ENCODE measurements around the gene OIT3.

OIT3 gene

DNA sequence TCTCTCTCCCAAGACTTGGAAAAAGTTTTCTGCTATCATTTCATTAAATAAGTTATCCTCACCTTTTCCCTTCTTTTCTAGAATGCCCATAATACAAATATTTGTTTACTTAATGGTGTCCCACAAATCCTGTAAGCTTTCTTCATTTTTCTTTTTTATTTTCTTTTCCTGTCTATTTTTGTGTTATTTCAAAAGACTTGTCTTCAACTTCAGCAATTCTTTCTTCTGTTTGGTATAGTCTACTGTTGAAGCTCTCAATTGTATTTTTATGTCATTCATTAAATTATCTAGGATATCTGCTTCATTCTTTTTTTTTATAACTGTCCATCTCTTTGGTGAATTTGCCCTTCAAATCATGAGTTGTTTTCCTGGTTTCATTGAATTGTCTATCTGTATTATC, 86.2 kb downstream of the OIT3 start:
- no peak for DNase-seq (ENCODE audit: low spot score)
- in situ Hi-C loops (cut with MboI; ENCODE audit: low pct_unique_long_range_greater_than_20kb, low sequenced_read_pairs, unreplicated experiment) = no loop called here
- TF ChIP-seq, protein P1, sequence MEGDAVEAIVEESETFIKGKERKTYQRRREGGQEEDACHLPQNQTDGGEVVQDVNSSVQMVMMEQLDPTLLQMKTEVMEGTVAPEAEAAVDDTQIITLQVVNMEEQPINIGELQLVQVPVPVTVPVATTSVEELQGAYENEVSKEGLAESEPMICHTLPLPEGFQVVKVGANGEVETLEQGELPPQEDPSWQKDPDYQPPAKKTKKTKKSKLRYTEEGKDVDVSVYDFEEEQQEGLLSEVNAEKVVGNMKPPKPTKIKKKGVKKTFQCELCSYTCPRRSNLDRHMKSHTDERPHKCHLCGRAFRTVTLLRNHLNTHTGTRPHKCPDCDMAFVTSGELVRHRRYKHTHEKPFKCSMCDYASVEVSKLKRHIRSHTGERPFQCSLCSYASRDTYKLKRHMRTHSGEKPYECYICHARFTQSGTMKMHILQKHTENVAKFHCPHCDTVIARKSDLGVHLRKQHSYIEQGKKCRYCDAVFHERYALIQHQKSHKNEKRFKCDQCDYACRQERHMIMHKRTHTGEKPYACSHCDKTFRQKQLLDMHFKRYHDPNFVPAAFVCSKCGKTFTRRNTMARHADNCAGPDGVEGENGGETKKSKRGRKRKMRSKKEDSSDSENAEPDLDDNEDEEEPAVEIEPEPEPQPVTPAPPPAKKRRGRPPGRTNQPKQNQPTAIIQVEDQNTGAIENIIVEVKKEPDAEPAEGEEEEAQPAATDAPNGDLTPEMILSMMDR (IDR thresholded peaks at IDR 0.05; ENCODE audit: extremely low read depth, insufficient read depth, missing control alignments) = no peak

DNA sequence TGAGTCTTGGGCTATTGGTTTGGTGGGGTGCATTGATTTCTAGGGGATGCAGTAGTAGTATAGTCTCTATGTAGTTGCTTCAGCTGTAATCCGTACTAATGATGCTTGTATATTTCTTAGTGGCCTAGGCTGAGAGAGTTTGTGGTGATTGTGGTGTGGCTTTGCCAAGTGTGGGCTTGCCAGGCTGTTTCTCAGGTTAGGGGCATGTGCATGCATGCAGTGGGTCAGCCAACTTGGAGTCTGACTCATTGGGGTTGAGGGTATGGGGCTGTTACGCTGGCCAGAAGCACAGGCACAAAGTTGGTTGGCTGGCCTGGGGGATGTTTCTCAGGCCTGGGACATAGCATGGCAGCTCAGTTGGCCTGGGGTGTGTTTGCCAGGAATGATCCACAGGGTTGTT, 86.8 kb downstream of the OIT3 start:
- DNase-seq (ENCODE audit: low spot score) = no peak

DNA sequence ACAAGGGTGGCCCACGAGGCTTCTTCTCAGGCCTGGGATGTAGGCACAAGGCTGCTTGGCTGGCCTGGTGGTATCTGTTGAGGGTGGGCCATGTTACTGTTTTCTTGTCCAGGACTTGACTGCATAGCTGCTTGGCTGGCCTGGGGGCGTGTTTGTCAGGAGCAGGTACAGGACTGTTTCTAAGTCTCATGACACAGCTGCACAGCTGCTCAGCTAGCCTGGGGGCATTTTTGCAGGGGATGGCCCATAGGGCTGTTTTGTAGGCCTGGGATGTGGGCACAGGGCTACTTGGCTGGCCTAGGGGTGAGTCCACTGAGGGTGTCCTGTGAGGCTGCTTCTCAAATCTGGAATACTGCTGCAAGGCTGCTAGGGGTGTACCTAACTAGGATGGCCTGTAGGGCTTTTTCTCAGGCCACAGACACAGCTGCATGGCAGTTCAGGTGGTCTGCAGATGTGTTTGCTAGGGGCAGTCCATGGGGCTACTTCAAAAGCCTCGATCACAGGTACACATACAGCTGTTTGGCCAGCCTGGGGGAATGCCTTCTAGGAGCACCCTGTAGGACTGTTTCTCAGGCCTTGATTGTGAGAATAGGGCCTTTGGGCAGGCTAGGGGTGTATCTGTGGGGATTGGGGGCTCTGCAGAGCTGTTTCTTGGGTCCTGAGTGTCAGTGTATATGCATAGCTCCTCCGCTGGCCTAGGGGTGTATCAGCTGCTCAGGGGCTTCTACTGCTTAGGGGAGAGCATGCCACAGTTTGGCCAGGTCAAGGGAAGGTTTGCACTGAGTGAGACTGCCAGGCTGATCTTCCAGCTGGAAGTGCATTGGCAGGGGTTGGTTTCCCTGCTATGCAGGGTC, 87.7 kb downstream of the OIT3 start:
- no peak for DNase-seq (ENCODE audit: low spot score)
- TF ChIP-seq, protein P1 (IDR thresholded peaks at IDR 0.05; ENCODE audit: extremely low read depth, insufficient read depth, missing control alignments) = no peak
- in situ Hi-C loops (cut with MboI; ENCODE audit: low pct_unique_long_range_greater_than_20kb, low sequenced_read_pairs, unreplicated experiment) = no loop called here

More for the DNA sequence above, 86.8 kb downstream of the OIT3 start:
- TF ChIP-seq, protein P1 (IDR thresholded peaks at IDR 0.05; ENCODE audit: extremely low read depth, insufficient read depth, missing control alignments) = no peak
- in situ Hi-C loops (cut with MboI; ENCODE audit: low pct_unique_long_range_greater_than_20kb, low sequenced_read_pairs, unreplicated experiment) = no loop called here

DNA sequence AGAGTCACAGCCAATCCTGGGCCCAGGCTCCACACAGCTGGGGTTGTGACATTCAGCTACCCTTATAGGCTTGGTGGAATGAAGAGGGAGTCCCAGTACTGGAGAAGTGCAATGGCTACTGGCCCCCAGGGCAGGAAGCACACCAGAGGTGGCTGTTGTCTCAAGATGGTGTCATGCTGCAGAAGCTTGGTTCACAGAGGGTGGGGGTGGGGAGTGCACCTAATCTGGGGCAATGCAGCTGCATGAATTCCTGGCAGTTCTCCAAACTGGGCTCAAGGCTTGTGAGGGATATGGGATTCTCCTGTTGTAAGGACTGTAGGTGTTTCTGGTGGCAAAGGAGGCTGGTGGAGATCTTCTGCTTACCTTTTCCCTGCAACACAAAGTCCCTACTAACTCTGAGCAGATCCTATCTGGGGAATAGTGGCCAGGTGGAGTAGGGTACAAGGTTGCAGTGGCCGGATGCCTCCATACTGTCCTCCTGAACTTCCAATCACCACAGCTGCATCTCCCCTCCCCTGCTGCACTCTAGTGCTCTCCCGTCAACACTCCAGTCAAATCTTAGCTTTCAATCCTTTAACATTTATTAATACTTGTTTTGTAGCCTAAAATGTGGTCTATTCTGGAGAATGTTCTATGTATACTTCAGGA, 88.5 kb downstream of the OIT3 start:
- TF ChIP-seq, protein P1 (IDR thresholded peaks at IDR 0.05; ENCODE audit: extremely low read depth, insufficient read depth, missing control alignments) = no peak
- in situ Hi-C loops (cut with MboI; ENCODE audit: low pct_unique_long_range_greater_than_20kb, low sequenced_read_pairs, unreplicated experiment) = no loop called here
- no peak for DNase-seq (ENCODE audit: low spot score)
